Caco-2 (cell line): ENCODE data around the gene CFAP61. TPM values are rescaled to one million over a fixed set of nuclear protein-coding genes. Genes with fewer than 3 reads are reported as not detected.

Source experiments
- BruUV-seq: library from RNA; stranded (reverse); fragments of 400-500 nt; replicated peaks from 2 replicates; lab custom pipeline; 2021; lab: Mats Ljungman, UMichigan
- CTCF ChIA-PET: fragments of 300-600 bp; sonication (Branson Sonifier 250); formaldehyde crosslinking; loops from one replicate; lab custom pipeline; 2022; ENCODE audit warnings: antibody characterized with exemption; lab: Charles Lee
- POLR2A ChIA-PET: fragments of 300-600 bp; sonication (Branson Sonifier 250); formaldehyde crosslinking; loops from one replicate; lab custom pipeline; 2022; ENCODE audit warnings: antibody characterized with exemption; lab: Charles Lee
- DNase-seq, 2 experiments: peaks; one replicate each; pipeline versions ENCODE4 v3.0.0 to v3.0.0-alpha.2; 2020 to 2022
- H3K27me3 ChIP-seq: replicated peaks from 2 replicates; pipeline ENCODE4 v1.6.0; 2011; ENCODE audit warnings: low read length; ENCODE audit not compliant: control insufficient read depth, insufficient read depth
- H3K36me3 ChIP-seq: 2 replicates; pipeline ENCODE4 v1.5.1; 2011; ENCODE audit warnings: low read length; ENCODE audit not compliant: control insufficient read depth, insufficient read depth
- H3K4me1 ChIP-seq: fragments of 250-450 bp; sonication (Bioruptor Pico); 2 replicates; pipeline ENCODE4 v1.5.1; 2020; ENCODE audit warnings: mild to moderate bottlenecking
- H3K4me3 ChIP-seq: 2 replicates; pipeline ENCODE4 v1.5.1; 2011; ENCODE audit warnings: low read depth, mild to moderate bottlenecking, control low read depth, low read length
- H3K9me3 ChIP-seq: fragments of 250-450 bp; sonication (Bioruptor Pico); 2 replicates; pipeline ENCODE4 v1.5.1; 2020; ENCODE audit warnings: mild to moderate bottlenecking, moderate library complexity
- H3K27ac Mint-ChIP-seq: one replicate; pipeline ENCODE4 v1.8.0; 2022; ENCODE audit warnings: mixed read lengths; ENCODE audit not compliant: unreplicated experiment
- H3K27me3 Mint-ChIP-seq: one replicate; pipeline ENCODE4 v1.8.0; 2022; ENCODE audit warnings: mixed read lengths; ENCODE audit not compliant: insufficient read depth, unreplicated experiment
- H3K36me3 Mint-ChIP-seq: one replicate; pipeline ENCODE4 v1.8.0; 2022; ENCODE audit warnings: mild to moderate bottlenecking, mixed read lengths; ENCODE audit not compliant: insufficient read depth, unreplicated experiment
- H3K4me1 Mint-ChIP-seq: one replicate; pipeline ENCODE4 v1.8.0; 2022; ENCODE audit warnings: low read depth, mixed read lengths; ENCODE audit not compliant: unreplicated experiment
- H3K4me3 Mint-ChIP-seq: one replicate; pipeline ENCODE4 v1.8.0; 2022; ENCODE audit warnings: mild to moderate bottlenecking, moderate library complexity, mixed read lengths; ENCODE audit not compliant: unreplicated experiment
- H3K9me3 Mint-ChIP-seq: one replicate; pipeline ENCODE4 v1.8.0; 2022; ENCODE audit warnings: mixed read lengths; ENCODE audit not compliant: unreplicated experiment
- intact Hi-C: fragments of 100-400 bp; cut with micrococcal nuclease; formaldehyde crosslinking; loops from one replicate; pipeline ENCODE4 v1.10.0; 2022; ENCODE audit not compliant: unreplicated experiment
- total RNA-seq: library from RNA; stranded (reverse); gene quantifications from 2 replicates; pipeline ENCODE4 v1.2.3, GENCODE V29; 2022
- TF ChIP-seq, protein P1 (sequence below), 2 experiments: fragments of 200-600 bp in 1 of 2; IDR thresholded peaks; 1 replicate in 1 of 2; 2 replicates in 1 of 2; pipeline versions ENCODE4 v1.5.1 to v1.8.0; 2011 to 2022; ENCODE audit warnings: antibody characterized with exemption in 1 of 2, control low read depth in 1 of 2, inconsistent platforms in 1 of 2, low read depth in 1 of 2, low read length in 1 of 2, mild to moderate bottlenecking in 1 of 2, moderate library complexity in 1 of 2; ENCODE audit not compliant: insufficient read depth in 1 of 2, severe bottlenecking in 1 of 2, unreplicated experiment in 1 of 2

The CFAP61 gene
- total RNA-seq, 1 experiment from 2014 or later: not detected

DNA sequence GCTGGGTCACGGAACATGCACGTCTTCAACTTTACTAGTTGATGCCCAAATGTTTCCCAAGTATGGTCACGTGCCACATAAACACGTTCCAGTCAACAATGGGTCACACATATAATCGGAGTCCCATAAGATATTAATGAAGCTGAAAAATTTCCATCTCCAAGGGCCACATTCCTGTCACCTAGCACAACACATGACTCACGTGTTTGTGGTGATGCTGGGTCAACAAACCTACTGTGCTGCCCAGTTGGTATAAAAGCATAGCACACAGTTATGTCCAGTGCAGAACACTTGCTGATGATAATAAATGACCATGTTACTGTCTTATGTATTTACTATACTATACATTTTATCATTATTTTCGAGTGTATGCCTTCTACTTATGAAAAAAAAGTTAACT is 247.6 kb downstream of the CFAP61 start:
- Mint-ChIP-seq H3K36me3 (no peaks in the 10 kb centered on the region), H3K9me3 (no peaks in the 10 kb centered on the region), H3K27ac (no peak overlapping the region), H3K4me1 (no peaks in the 10 kb centered on the region), H3K27me3 (peaks cover 32% of the 10 kb centered on the region), H3K4me3 (no peak overlapping the region)
- H3K4me1 ChIP-seq: no peaks in the 10 kb centered on the region
- no peaks in the 10 kb centered on the region for H3K36me3 ChIP-seq
- DNase-seq: no peak
- no peaks in the 10 kb centered on the region for H3K9me3 ChIP-seq
- BruUV-seq: no TSS peak
- CTCF ChIA-PET: no interaction called here
- H3K4me3 ChIP-seq: no peak overlapping the region
- TF ChIP-seq, protein P1, sequence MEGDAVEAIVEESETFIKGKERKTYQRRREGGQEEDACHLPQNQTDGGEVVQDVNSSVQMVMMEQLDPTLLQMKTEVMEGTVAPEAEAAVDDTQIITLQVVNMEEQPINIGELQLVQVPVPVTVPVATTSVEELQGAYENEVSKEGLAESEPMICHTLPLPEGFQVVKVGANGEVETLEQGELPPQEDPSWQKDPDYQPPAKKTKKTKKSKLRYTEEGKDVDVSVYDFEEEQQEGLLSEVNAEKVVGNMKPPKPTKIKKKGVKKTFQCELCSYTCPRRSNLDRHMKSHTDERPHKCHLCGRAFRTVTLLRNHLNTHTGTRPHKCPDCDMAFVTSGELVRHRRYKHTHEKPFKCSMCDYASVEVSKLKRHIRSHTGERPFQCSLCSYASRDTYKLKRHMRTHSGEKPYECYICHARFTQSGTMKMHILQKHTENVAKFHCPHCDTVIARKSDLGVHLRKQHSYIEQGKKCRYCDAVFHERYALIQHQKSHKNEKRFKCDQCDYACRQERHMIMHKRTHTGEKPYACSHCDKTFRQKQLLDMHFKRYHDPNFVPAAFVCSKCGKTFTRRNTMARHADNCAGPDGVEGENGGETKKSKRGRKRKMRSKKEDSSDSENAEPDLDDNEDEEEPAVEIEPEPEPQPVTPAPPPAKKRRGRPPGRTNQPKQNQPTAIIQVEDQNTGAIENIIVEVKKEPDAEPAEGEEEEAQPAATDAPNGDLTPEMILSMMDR (IDR thresholded peaks at IDR 0.05; ENCODE audit: insufficient read depth in 1 of 2, low read depth in 1 of 2, low read length in 1 of 2, severe bottlenecking in 1 of 2, unreplicated experiment in 1 of 2): no peak
- intact Hi-C loops: no loop called here
- H3K27me3 ChIP-seq: peaks cover 1% of the 10 kb centered on the region
- POLR2A ChIA-PET: no interaction called here

DNA sequence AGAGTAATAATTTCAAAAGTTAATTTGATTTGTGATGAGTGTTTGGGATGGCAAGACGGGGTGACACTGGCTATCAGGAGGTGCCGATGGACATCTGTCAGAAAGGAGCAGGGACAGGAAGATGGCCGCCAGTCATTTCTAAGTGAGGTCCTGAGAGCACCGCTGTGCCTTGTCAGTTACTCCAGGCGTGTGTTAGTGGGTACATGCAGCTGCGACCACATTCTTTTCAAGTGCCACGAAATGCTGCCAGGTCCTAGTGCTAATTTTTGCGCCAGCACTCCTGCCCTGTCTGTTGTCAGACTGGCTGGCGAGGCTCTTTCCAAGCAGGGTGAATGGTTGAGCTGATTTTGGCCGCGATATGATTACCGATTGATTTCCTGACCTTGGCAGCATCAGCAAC is 251.0 kb downstream of the CFAP61 start:
- ChIA-PET POLR2A (no interaction called here), CTCF (no interaction called here)

DNA sequence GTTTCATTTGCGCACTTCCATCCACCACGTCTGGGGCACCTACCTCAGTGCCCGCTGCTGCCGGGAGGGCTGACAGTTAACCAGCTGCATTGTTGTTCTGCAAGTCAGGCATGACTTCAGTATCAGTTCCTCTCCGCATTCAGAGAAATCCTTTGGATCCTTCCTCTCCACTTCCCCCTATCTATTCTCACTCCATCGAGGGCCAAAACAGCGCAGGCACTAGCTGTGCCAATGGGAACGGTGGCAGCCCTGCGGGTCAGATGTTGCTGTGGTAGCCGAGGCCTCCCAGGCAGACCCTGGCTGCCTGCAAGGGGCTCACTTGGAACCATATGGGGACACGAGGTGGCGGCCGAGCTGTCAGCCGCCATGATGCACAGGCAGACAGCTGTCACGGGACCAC is 251.4 kb downstream of the CFAP61 start:
- Histone ChIP-seq H3K4me1 (no peaks in the 10 kb centered on the region), H3K4me3 (no peak overlapping the region), H3K27me3 (peaks cover 1% of the 10 kb centered on the region; the same call in 1 of the 2 replicates), H3K9me3 (no peaks in the 10 kb centered on the region), H3K36me3 (no peaks in the 10 kb centered on the region)
- intact Hi-C loops: no loop called here
- BruUV-seq: no TSS peak
- POLR2A ChIA-PET: no interaction called here
- Mint-ChIP-seq H3K27me3 (peaks cover 25% of the 10 kb centered on the region), H3K4me3 (no peak overlapping the region), H3K9me3 (no peaks in the 10 kb centered on the region), H3K36me3 (no peaks in the 10 kb centered on the region), H3K4me1 (no peaks in the 10 kb centered on the region), H3K27ac (no peak overlapping the region)
- CTCF ChIA-PET: no interaction called here
- DNase-seq: no peak
- TF ChIP-seq, protein P1 (IDR thresholded peaks at IDR 0.05; ENCODE audit: insufficient read depth in 1 of 2, low read depth in 1 of 2, low read length in 1 of 2, severe bottlenecking in 1 of 2, unreplicated experiment in 1 of 2): no peak

More for the DNA sequence above, 251.0 kb downstream of the CFAP61 start:
- Mint-ChIP-seq H3K27ac (no peak overlapping the region), H3K27me3 (peaks cover 25% of the 10 kb centered on the region), H3K4me3 (no peak overlapping the region), H3K36me3 (no peaks in the 10 kb centered on the region), H3K4me1 (no peaks in the 10 kb centered on the region), H3K9me3 (no peaks in the 10 kb centered on the region)
- H3K4me3 ChIP-seq: no peak overlapping the region
- intact Hi-C loops: no loop called here
- H3K4me1 ChIP-seq: no peaks in the 10 kb centered on the region
- DNase-seq: no peak
- H3K27me3 ChIP-seq: peaks cover 1% of the 10 kb centered on the region; the same call in 1 of the 2 replicates
- H3K36me3 ChIP-seq: no peaks in the 10 kb centered on the region
- no peaks in the 10 kb centered on the region for H3K9me3 ChIP-seq
- TF ChIP-seq, protein P1 (IDR thresholded peaks at IDR 0.05; ENCODE audit: insufficient read depth in 1 of 2, low read depth in 1 of 2, low read length in 1 of 2, severe bottlenecking in 1 of 2, unreplicated experiment in 1 of 2): no peak
- no TSS peak for BruUV-seq
